C4-2B (cell line): Measurements from ENCODE around the gene MAFF.

Experiments used
- ZFX ChIP-seq: fragments of 450-650 bp; IDR thresholded peaks from 2 replicates; pipeline ENCODE4 v1.6.1; 2017
- TF ChIP-seq, protein P1 (sequence below): fragments of 450-650 bp; conservative IDR thresholded peaks from 2 replicates; pipeline ENCODE4 v1.5.1; 2017; ENCODE audit warnings: mild to moderate bottlenecking

- TF ChIP-seq, protein P1, sequence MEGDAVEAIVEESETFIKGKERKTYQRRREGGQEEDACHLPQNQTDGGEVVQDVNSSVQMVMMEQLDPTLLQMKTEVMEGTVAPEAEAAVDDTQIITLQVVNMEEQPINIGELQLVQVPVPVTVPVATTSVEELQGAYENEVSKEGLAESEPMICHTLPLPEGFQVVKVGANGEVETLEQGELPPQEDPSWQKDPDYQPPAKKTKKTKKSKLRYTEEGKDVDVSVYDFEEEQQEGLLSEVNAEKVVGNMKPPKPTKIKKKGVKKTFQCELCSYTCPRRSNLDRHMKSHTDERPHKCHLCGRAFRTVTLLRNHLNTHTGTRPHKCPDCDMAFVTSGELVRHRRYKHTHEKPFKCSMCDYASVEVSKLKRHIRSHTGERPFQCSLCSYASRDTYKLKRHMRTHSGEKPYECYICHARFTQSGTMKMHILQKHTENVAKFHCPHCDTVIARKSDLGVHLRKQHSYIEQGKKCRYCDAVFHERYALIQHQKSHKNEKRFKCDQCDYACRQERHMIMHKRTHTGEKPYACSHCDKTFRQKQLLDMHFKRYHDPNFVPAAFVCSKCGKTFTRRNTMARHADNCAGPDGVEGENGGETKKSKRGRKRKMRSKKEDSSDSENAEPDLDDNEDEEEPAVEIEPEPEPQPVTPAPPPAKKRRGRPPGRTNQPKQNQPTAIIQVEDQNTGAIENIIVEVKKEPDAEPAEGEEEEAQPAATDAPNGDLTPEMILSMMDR, result no peak
- no peak for TF ChIP-seq ZFX
These were observed 21.6 kb downstream of the MAFF start for GRCh38 chr22:38223289-38223960.
